Measurements from ENCODE around the gene YRDC.

DNA sequence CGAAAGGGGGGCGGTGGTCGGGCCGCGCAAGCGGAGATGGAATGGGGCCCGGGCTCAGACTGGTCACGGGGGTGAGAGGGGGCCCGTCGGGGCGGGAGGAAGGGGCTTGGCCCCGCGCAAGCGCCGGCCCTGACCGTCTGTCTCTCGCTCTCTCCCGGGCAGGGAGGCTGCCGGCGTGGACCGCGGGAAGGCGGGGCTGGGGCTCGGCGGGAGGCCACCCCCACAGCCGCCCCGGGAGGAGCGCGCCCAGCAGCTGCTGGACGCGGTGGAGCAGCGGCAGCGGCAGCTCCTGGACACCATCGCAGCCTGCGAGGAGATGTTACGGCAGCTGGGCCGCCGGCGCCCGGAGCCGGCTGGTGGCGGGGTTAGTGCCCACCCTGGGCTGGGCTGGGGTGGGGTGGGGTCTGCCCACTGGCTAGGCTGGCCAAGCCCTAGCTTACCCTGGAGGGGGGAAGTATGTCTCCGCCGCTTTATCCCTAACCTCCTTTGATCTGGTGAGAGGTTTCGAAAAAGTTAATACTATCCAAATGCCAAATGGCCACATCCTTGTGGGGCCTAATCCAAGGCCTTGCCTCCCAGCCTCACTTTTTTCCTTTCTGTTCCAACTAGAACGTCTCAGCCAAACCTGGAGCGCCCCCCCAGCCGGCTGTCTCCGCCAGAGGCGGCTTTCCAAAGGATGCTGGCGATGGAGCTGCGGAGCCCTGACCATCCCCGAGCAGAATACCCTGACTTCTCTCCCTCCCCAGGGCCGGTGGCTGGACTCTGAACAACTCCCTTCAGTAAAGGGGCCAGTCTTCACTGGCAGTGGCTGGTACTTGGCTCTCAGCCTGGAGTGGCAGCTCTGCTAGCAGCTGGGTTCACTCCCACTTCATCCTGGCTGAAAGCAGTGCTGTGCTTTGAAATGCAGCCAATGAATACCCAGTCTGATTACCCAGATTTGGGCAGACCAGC, 636 bp upstream of the YRDC start:
- TF ChIP-seq POLR2A (IDR thresholded peaks at IDR 0.05): no peak
- TF ChIP-seq, protein P1, sequence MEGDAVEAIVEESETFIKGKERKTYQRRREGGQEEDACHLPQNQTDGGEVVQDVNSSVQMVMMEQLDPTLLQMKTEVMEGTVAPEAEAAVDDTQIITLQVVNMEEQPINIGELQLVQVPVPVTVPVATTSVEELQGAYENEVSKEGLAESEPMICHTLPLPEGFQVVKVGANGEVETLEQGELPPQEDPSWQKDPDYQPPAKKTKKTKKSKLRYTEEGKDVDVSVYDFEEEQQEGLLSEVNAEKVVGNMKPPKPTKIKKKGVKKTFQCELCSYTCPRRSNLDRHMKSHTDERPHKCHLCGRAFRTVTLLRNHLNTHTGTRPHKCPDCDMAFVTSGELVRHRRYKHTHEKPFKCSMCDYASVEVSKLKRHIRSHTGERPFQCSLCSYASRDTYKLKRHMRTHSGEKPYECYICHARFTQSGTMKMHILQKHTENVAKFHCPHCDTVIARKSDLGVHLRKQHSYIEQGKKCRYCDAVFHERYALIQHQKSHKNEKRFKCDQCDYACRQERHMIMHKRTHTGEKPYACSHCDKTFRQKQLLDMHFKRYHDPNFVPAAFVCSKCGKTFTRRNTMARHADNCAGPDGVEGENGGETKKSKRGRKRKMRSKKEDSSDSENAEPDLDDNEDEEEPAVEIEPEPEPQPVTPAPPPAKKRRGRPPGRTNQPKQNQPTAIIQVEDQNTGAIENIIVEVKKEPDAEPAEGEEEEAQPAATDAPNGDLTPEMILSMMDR (IDR thresholded peaks at IDR 0.05): no peak

All from testis (tissue), 2 donors.